GM12874 (cell line): Measurements from ENCODE around the gene RNF144A.

Experiments used
- CTCF ChIP-seq: IDR thresholded peaks from 2 replicates; pipeline ENCODE4 v1.5.1; 2011; ENCODE audit warnings: low read depth, mild to moderate bottlenecking, control low read depth, low read length, moderate library complexity; ENCODE audit not compliant: insufficient read depth

Gene RNF144A

DNA sequence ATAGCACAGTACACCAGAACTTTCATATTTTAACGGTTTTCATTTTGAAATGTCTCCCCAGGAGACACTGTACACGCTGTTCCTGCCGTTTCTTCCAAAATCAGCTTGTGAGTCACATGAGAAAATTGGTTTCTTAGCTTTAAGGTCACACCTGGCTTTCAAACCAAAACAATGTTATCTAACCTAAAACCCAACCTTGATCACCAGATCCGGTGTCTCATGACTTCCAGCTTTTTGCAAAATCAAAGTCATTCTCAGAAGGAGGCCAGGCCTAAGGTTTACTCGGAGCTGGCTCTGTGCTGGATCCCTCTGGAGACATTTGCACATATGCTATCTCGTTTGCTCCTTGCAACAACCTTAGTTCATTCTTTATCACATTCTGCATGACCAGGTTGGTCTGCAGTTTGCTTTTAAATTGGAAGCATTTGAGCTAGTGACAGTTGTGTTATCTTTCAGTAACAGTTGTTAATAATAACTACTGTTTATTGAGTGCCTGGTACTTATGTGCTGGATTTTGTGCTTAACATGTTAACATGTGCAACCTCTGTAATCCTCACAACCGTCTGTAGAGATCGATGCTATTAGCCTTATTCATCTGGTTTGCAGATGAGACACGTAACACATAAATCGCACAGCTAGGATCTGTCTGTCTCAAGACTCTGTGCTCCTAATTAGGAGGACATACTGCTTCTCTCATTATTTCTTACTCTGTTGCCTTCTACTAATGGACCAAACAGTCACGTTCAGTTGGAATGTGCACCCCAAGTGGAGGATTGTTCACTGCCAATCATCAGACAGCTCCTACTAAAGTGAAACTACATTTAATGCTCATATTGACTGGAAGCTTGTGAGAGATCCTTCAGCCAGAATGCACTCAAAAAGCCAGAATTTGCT is 105.5 kb downstream of the RNF144A start:
- no peak for TF ChIP-seq CTCF

DNA sequence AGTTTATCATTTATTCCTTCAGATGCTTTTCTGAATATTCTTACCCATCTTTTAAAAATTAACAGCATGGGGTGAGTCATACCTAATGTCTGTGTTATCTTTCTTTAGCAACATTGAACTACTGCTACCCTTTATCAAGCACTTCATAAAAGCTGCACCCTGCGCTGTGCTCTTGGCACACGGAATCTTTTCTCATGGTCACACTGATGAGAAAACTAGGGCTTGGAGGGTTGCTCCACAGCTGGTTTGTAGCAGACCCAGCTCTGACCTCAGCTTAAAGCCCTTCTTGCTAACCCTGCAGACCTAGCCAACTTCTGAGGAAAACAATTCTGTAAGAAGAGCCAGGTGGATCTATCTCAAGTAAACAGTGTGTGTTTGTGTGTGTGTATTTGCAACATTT is 106.3 kb downstream of the RNF144A start:
- no peak for TF ChIP-seq CTCF

- TF ChIP-seq CTCF: no peak
These were observed 107.0 kb downstream of the RNF144A start for GRCh38 chr2:7024261-7024660.

GRCh38 chr2:7025082-7025481 is 107.9 kb downstream of the RNF144A start:
- no peak for TF ChIP-seq CTCF

- no peak for TF ChIP-seq CTCF
These were observed 109.5 kb downstream of the RNF144A start for GRCh38 chr2:7026742-7027141.

DNA sequence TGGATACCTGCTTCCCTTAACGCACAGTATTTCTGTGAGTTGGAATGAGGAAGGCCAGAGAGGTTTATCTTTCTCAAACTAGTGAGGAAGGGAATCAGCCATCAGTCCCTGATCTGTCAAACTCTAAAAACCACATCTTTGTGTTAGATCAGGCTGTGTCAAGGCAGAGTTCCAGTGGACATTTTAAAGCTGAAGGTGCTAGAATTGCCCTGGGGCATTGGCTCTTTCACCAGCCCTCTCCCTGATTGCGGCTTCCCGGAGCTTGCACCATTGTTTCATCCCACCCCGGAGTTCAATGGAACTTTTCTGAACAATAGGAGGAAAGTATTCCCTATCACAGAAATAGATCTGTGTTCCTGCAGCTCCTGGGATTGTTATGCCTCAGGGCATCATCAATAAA is 110.2 kb downstream of the RNF144A start:
- no peak for TF ChIP-seq CTCF

GRCh38 chr2:7027956-7028655 is 110.9 kb downstream of the RNF144A start:
- TF ChIP-seq CTCF: no peak
